Common myeloid progenitor, CD34-positive (primary cell): ENCODE results near the gene JAG2.

Experiments used
- CTCF ChIA-PET: fragments of 350-600 bp; sonication (Branson Sonifier 250); formaldehyde crosslinking; loops from one replicate; lab custom pipeline; 2021; ENCODE audit warnings: antibody characterized with exemption; lab: Charles Lee
- POLR2A ChIA-PET: fragments of 350-600 bp; sonication (Branson Sonifier 250); formaldehyde crosslinking; loops from one replicate; lab custom pipeline; 2021; ENCODE audit warnings: antibody characterized with exemption; lab: Charles Lee
- DNase-seq, 3 donors: peaks; one replicate each; pipeline versions ENCODE4 v3.0.0 to v3.0.0-alpha.2; 2013
- H3K27ac ChIP-seq, 2 experiments: 1 replicate in 1 of 2; 2 replicates in 1 of 2; pipeline ENCODE4 v1.7.0; 2013; ENCODE audit warnings: inconsistent platforms in 2 of 2, low read length in 2 of 2, mild to moderate bottlenecking in 2 of 2, low read depth in 1 of 2, moderate library complexity in 1 of 2; ENCODE audit not compliant: severe bottlenecking in 2 of 2, insufficient read depth in 1 of 2, poor library complexity in 1 of 2
- H3K27me3 ChIP-seq, 5 experiments: replicated peaks in 2 of 5; 1 replicate in 3 of 5; 2 replicates in 2 of 5; pipeline versions ENCODE4 v1.6.1 to v1.7.0; 2013; ENCODE audit warnings: low read length in 4 of 5, mild to moderate bottlenecking in 2 of 5, moderate library complexity in 2 of 5, inconsistent platforms in 1 of 5; ENCODE audit not compliant: insufficient read depth in 5 of 5, control insufficient read depth in 4 of 5
- H3K36me3 ChIP-seq, 4 experiments: 1 replicate in 2 of 4; 2 replicates in 2 of 4; pipeline versions ENCODE4 v1.6.1 to v1.7.0; 2013; ENCODE audit warnings: low read length in 3 of 4, control low read depth in 1 of 4, mild to moderate bottlenecking in 1 of 4; ENCODE audit not compliant: control insufficient read depth in 4 of 4, insufficient read depth in 4 of 4
- H3K4me1 ChIP-seq, 4 experiments: 1 replicate in 3 of 4; 2 replicates in 1 of 4; pipeline versions ENCODE4 v1.6.1 to v1.7.1; 2013; ENCODE audit warnings: low read length in 3 of 4, mild to moderate bottlenecking in 3 of 4, control low read depth in 1 of 4, inconsistent platforms in 1 of 4, moderate library complexity in 1 of 4; ENCODE audit not compliant: control insufficient read depth in 4 of 4, insufficient read depth in 4 of 4; ENCODE audit errors: control extremely low read depth in 1 of 4
- H3K4me3 ChIP-seq, 7 experiments: 1 replicate in 4 of 7; 2 replicates in 3 of 7; pipeline versions ENCODE4 v1.5.1 to v1.7.0; 2013; ENCODE audit warnings: mild to moderate bottlenecking in 7 of 7, low read length in 6 of 7, moderate library complexity in 6 of 7, inconsistent platforms in 2 of 7, low read depth in 2 of 7, control low read depth in 1 of 7; ENCODE audit not compliant: insufficient read depth in 4 of 7, control insufficient read depth in 1 of 7; ENCODE audit errors: extremely low read depth in 1 of 7
- H3K9me3 ChIP-seq, 5 experiments: 1 replicate in 4 of 5; 2 replicates in 1 of 5; pipeline versions ENCODE4 v1.6.1 to v1.7.1; 2013; ENCODE audit warnings: low read length in 4 of 5, mild to moderate bottlenecking in 2 of 5, inconsistent platforms in 1 of 5, low read depth in 1 of 5, moderate library complexity in 1 of 5; ENCODE audit not compliant: control insufficient read depth in 4 of 5, insufficient read depth in 2 of 5; ENCODE audit errors: control extremely low read depth in 1 of 5
- WGBS: methylation state at CpG from one replicate; pipeline ENCODE4 v1.1.5; 2013; ENCODE audit not compliant: insufficient coverage; 5-methylcytosine and 5-hydroxymethylcytosine counted together

The JAG2 gene

GRCh38 chr14:105166571-105167302 is 1.8 kb downstream of the JAG2 start:
- ChIA-PET POLR2A (interaction anchor here (1.7 kb wide), 1 partner anchor 14 kb away, joined by 3 read pairs; no protein-coding TSS in a partner anchor), CTCF (interaction anchor here (1.6 to 2.8 kb wide), 2 partner anchors 75 to 77 kb away, joined by 4 to 21 read pairs; no protein-coding TSS in a partner anchor)
- DNase-seq = no peak
- H3K36me3 ChIP-seq = no peaks in the 10 kb centered on the region
- H3K4me3 ChIP-seq = no peak overlapping the region
- H3K27me3 ChIP-seq = peaks cover 0 to 48% (median 22%) of the 10 kb centered on the region in 5 experiments
- H3K9me3 ChIP-seq = no peaks in the 10 kb centered on the region
- H3K4me1 ChIP-seq = peaks cover 0 to 37% (median 31%) of the 10 kb centered on the region in 4 experiments
- H3K27ac ChIP-seq = no peak overlapping the region
- 65% methylated on average over 19 of the region's 22 CpGs for WGBS

GRCh38 chr14:105165761-105166485 is 2.7 kb downstream of the JAG2 start:
- H3K27ac ChIP-seq = no peak overlapping the region
- no peaks in the 10 kb centered on the region for H3K9me3 ChIP-seq
- H3K4me1 ChIP-seq = peaks cover 0 to 29% (median 23%) of the 10 kb centered on the region in 4 experiments
- H3K4me3 ChIP-seq = no peak overlapping the region
- H3K36me3 ChIP-seq = no peaks in the 10 kb centered on the region
- CTCF ChIA-PET = interaction anchor here (1.2 to 2.8 kb wide), 4 partner anchors 13 to 76 kb away, joined by 3 to 21 read pairs (median 6); no protein-coding TSS in a partner anchor
- POLR2A ChIA-PET = no interaction called here
- DNase-seq = no peak
- 89% methylated on average over 30 of the region's 32 CpGs for WGBS
- peaks cover 0 to 42% (median 20%) of the 10 kb centered on the region in 5 experiments for H3K27me3 ChIP-seq

- peaks cover 0 to 35% (median 18%) of the 10 kb centered on the region in 5 experiments for H3K27me3 ChIP-seq
- H3K36me3 ChIP-seq = no peaks in the 10 kb centered on the region
- H3K4me3 ChIP-seq = no peak overlapping the region
- WGBS = 87% methylated on average over 5 of the region's 10 CpGs
- peaks cover 0 to 29% (median 22%) of the 10 kb centered on the region in 4 experiments for H3K4me1 ChIP-seq
- CTCF ChIA-PET = interaction anchor here (0.9 to 2.8 kb wide), 9 partner anchors 11 to 75 kb away, joined by 3 to 21 read pairs (median 4); no protein-coding TSS in a partner anchor
- no peaks in the 10 kb centered on the region for H3K9me3 ChIP-seq
- POLR2A ChIA-PET = no interaction called here
- no peak overlapping the region for H3K27ac ChIP-seq
- DNase-seq = no peak
These were observed 3.4 kb downstream of the JAG2 start for GRCh38 chr14:105165134-105165704.

GRCh38 chr14:105163040-105163742 is 5.4 kb downstream of the JAG2 start:
- DNase-seq = peak in 1 of 3 donors; percentile 6
- no peaks in the 10 kb centered on the region for H3K9me3 ChIP-seq
- H3K27me3 ChIP-seq = peaks cover 0 to 20% (median 11%) of the 10 kb centered on the region in 5 experiments
- ChIA-PET POLR2A (no interaction called here), CTCF (interaction anchor here (0.6 to 1.3 kb wide), 3 partner anchors 9 to 69 kb away, joined by 3 to 4 read pairs (median 3); no protein-coding TSS in a partner anchor)
- H3K4me3 ChIP-seq = no peak overlapping the region
- no peaks in the 10 kb centered on the region for H3K36me3 ChIP-seq
- WGBS = 90% methylated on average over 11 of the region's 18 CpGs
- peaks cover 0 to 20% (median 14%) of the 10 kb centered on the region in 4 experiments for H3K4me1 ChIP-seq
- H3K27ac ChIP-seq = no peak overlapping the region

GRCh38 chr14:105162669-105162979 is 6.0 kb downstream of the JAG2 start:
- H3K4me3 ChIP-seq = no peak overlapping the region
- no peak overlapping the region for H3K27ac ChIP-seq
- peaks cover 0 to 17% (median 10%) of the 10 kb centered on the region in 5 experiments for H3K27me3 ChIP-seq
- no peak for DNase-seq
- H3K9me3 ChIP-seq = no peaks in the 10 kb centered on the region
- 94% methylated on average over 2 of the region's 2 CpGs for WGBS
- H3K4me1 ChIP-seq = peaks cover 0 to 17% (median 11%) of the 10 kb centered on the region in 4 experiments
- ChIA-PET CTCF (interaction anchor here (0.6 to 1.1 kb wide), 2 partner anchors 27 to 68 kb away, joined by 3 read pairs; no protein-coding TSS in a partner anchor), POLR2A (no interaction called here)
- no peaks in the 10 kb centered on the region for H3K36me3 ChIP-seq

- Histone ChIP-seq H3K36me3 (no peaks in the 10 kb centered on the region), H3K27ac (no peak overlapping the region), H3K9me3 (no peaks in the 10 kb centered on the region), H3K27me3 (peaks cover 0 to 13% (median 9%) of the 10 kb centered on the region in 5 experiments), H3K4me1 (peaks cover 0 to 13% (median 8%) of the 10 kb centered on the region in 4 experiments), H3K4me3 (no peak overlapping the region)
- DNase-seq = no peak
- WGBS = 92% methylated on average over 7 of the region's 10 CpGs
- ChIA-PET CTCF (interaction anchor here (1.1 kb wide), 1 partner anchor 68 kb away, joined by 3 read pairs; no protein-coding TSS in a partner anchor), POLR2A (no interaction called here)
These were observed 6.5 kb downstream of the JAG2 start for GRCh38 chr14:105161964-105162668.
